Right lobe of liver (tissue), 6 donors: ENCODE results near the gene EEFSEC. TPM values are rescaled to one million over a fixed set of nuclear protein-coding genes. Genes with fewer than 3 reads are reported as not detected.

Source experiments
- ATAC-seq, 4 donors: fragments of 200-7000 bp; cut with Tn5 transposase; one replicate each; pipeline ENCODE4 v1.9.1; 2020; ENCODE audit warnings: mild to moderate bottlenecking in 4 of 4, moderate library complexity in 4 of 4
- DNase-seq, 3 donors: peaks; one replicate each; pipeline ENCODE4 v3.0.0-alpha.2; 2020
- H3K27ac ChIP-seq, 3 donors: fragments of 200-600 bp; one replicate each; pipeline ENCODE4 v1.8.0; 2022
- H3K27me3 ChIP-seq, 2 donors: fragments of 200-600 bp; one replicate each; pipeline ENCODE4 v1.8.0; 2022
- H3K36me3 ChIP-seq, 4 donors: fragments of 200-600 bp; sonication (generic) in 1 of 4; one replicate each; pipeline versions ENCODE4 v1.5.1 to v1.8.0; 2017 to 2022; ENCODE audit warnings: control low read depth in 1 of 4
- H3K4me1 ChIP-seq, 4 donors: fragments of 200-600 bp; sonication (generic) in 1 of 4; one replicate each; pipeline versions ENCODE4 v1.5.1 to v1.8.0; 2017 to 2022; ENCODE audit warnings: control low read depth in 1 of 4
- H3K4me3 ChIP-seq, 3 donors: fragments of 200-600 bp; one replicate each; pipeline ENCODE4 v1.8.0; 2022
- H3K9me3 ChIP-seq, 4 donors: fragments of 200-600 bp; sonication (generic) in 1 of 4; one replicate each; pipeline versions ENCODE4 v1.5.1 to v1.8.0; 2017 to 2022; ENCODE audit warnings: control low read depth in 1 of 4
- POLR2A ChIP-seq: fragments of 450-650 bp; IDR thresholded peaks from one replicate; pipeline ENCODE4 v1.6.1; 2017; ENCODE audit warnings: antibody characterized with exemption, mild to moderate bottlenecking
- WGBS: methylation state at CpG from one replicate; pipeline ENCODE4 v1.1.6; 2018; ENCODE audit warnings: low coverage, low lambda C conversion rate; ENCODE audit not compliant: insufficient coverage; ENCODE audit errors: missing lambda C conversion rate; 5-methylcytosine and 5-hydroxymethylcytosine counted together
- intact Hi-C, 2 donors: fragments of 100-400 bp; cut with DNase I; formaldehyde crosslinking; loops; one replicate each; pipeline versions ENCODE4 v1.11.2 to v1.14.1; 2022
- total RNA-seq, 6 experiments: library from RNA; depleted of rRNA in 2 of 6; stranded (reverse); fragments of >200 nt in 2 of 6; fragmentation: NEBNext Ultra II Directional in 3 of 6; extraction: Animal tissue kit (Norgen Biotek cat#: 25700) in 3 of 6; gene quantifications; one replicate each; pipeline versions ENCODE4 v1.1.0 to v1.2.4, GENCODE V29; 2016 to 2023
- TF ChIP-seq, protein P1 (sequence below), 4 donors: fragments of 200-600 bp in 3 of 4; fragments of 450-650 bp in 1 of 4; IDR thresholded peaks; one replicate each; pipeline versions ENCODE4 v1.5.1 to v1.8.0; 2016 to 2022; ENCODE audit warnings: antibody characterized with exemption in 4 of 4, mild to moderate bottlenecking in 2 of 4
- donor health status: DM: no; HTN: yes; CAD: no.
- donor health status: DM: no; HTN: no; CAD: no.
- donor health status: DM: no; HTN: no; CAD: no.
- donor health status: DM: no; HTN: yes; CAD: no.
- donor health status: DM: no; HTN: yes; CAD: no.

Gene EEFSEC
- total RNA-seq, 6 experiments from 2014 or later, result 10.1 to 24.0 (median 13.4) TPM

DNA sequence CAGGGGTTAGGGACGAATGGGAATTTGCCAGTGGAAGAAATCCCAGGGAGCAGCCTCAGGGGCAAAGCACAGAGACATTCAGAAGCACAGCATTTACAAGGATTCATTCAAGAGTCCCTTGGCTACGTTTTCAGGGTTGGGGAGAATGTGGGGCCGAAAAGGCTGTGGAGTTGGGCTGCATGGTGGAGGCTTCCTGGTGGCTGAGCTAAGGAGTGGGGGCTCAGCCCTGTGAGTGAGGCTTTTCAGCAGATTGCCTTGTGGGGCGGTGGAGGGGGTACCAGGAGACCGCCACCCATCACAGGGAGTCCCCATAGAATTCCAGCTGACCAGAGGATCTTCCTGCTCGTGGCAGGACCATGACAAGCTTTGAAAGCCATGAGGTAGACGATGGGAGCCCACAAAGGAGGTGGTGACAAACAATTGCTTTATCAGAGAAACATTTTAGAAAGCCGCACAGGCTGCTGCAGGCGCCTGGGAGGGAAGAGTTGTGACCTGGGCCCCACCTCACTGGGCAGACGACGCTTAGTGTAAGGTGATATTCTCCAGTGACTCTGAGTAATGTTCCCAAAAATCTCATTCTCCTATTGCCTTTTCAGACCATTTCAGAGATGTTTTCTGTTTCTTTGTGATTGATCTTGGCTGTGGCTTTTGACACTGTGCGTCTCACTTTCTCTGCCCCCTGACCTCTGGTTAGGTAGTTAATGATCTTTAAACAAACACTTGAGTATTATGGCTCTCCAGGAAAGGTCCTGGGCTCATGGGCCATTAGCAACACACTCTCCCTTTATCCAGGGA is 185.5 kb downstream of the EEFSEC start:
- ATAC-seq (no peak), DNase-seq (no peak)
- intact Hi-C loops, result no loop called here
- Histone ChIP-seq H3K27me3 (no peaks in the 10 kb centered on the region), H3K9me3 (no peaks in the 10 kb centered on the region), H3K4me3 (no peak overlapping the region), H3K4me1 (no peaks in the 10 kb centered on the region), H3K27ac (no peak overlapping the region), H3K36me3 (peaks cover 0 to 12% (median 3%) of the 10 kb centered on the region in 4 donors)
- TF ChIP-seq, protein P1, sequence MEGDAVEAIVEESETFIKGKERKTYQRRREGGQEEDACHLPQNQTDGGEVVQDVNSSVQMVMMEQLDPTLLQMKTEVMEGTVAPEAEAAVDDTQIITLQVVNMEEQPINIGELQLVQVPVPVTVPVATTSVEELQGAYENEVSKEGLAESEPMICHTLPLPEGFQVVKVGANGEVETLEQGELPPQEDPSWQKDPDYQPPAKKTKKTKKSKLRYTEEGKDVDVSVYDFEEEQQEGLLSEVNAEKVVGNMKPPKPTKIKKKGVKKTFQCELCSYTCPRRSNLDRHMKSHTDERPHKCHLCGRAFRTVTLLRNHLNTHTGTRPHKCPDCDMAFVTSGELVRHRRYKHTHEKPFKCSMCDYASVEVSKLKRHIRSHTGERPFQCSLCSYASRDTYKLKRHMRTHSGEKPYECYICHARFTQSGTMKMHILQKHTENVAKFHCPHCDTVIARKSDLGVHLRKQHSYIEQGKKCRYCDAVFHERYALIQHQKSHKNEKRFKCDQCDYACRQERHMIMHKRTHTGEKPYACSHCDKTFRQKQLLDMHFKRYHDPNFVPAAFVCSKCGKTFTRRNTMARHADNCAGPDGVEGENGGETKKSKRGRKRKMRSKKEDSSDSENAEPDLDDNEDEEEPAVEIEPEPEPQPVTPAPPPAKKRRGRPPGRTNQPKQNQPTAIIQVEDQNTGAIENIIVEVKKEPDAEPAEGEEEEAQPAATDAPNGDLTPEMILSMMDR (IDR thresholded peaks at IDR 0.05), result no peak
- no peak for TF ChIP-seq POLR2A
- WGBS, result 89% methylated on average over 9 of the region's 12 CpGs

DNA sequence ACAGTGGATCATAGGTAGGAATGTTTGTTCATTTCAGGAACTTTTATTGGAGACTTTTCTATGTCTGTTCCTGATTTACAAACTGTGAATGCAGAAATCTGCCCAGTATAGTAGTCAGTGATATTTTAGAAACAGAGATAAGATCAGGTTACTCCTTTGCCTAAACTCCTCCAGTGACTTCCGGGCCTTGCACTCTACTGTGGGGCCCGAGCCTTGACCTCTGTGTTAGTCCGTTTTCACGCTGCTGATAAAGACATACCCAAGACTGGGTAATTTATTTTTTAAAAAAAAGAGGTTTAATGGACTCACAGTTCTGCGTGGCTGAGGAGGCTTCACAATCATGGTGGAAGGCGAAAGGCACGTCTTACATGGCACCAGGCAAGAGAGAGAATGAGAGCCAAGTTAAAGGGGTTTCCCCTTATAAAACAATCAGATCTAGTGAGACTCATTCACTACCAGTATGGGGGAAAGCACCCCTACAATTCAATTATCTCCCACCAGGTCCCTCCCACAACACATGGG is 186.3 kb downstream of the EEFSEC start:
- Histone ChIP-seq H3K9me3 (no peaks in the 10 kb centered on the region), H3K36me3 (peaks cover 0 to 12% (median 3%) of the 10 kb centered on the region in 4 donors), H3K4me1 (no peaks in the 10 kb centered on the region), H3K27ac (no peak overlapping the region), H3K27me3 (no peaks in the 10 kb centered on the region), H3K4me3 (no peak overlapping the region)
- WGBS, result 82% methylated on average over 5 of the region's 7 CpGs
- no peak for ATAC-seq
- no peak for DNase-seq
- intact Hi-C loops, result no loop called here
- TF ChIP-seq, protein P1 (IDR thresholded peaks at IDR 0.05), result no peak
- TF ChIP-seq POLR2A, result no peak

DNA sequence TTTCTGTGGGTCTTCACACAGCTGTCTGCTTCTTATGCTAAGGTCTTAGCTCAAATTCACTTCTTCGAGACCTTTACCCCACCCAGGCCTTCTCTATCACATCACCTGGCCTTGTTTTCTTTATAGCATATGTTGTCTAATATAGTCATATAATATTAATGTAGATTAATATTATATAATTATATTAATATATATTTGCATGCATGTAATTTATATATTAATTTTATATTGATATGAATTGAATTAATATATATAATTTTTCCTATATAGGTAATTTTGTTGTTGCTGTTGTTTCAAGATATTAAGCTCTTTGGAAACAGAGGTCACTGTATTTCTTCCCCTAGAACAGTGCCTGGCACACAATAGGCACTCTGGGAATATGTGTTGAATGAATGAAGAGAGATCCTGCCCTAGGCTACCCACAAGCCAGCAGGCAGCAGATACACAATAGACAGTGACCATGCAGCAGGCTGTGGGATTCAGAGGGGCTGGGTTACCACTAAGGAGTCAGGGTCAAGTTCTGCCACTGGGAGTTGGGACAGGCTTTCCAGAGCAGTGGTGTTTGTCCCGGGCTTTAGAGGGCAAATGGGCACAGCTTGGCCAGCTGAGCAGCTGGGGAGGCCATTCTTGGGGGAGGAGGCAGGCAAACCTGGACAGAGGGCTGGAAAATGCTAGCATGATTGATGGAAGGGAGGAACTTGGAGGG is 187.1 kb downstream of the EEFSEC start:
- intact Hi-C loops, result no loop called here
- peaks cover 0 to 12% (median 3%) of the 10 kb centered on the region in 4 donors for H3K36me3 ChIP-seq
- 100% methylated on average over 1 of the region's 2 CpGs for WGBS

DNA sequence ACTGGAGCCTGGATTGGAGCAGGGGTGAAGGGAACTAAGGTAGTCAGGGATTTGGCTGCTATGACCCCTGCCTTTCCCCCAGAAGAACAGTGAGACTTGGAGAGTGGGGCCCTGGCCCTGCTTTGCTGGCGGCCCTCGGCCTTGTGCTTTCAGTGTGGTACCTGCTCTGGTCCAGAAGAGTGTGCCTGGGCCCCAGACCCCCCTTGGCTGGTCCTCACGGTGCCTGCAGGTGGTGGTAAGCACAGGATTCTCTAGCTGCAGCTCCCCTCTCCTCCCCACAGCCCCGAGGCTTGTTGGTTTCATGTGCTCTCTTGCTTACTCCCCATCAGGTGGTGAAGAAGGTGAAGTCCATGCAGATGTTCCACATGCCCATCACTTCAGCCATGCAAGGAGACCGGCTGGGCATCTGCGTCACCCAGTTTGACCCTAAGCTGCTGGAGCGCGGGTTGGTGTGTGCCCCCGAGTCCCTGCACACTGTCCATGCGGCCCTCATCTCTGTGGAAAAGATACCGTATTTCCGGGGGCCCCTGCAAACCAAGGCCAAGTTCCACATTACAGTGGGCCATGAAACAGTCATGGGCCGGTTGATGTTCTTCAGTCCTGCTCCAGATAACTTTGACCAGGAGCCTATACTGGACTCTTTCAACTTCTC is 187.7 kb downstream of the EEFSEC start:
- no peak for TF ChIP-seq POLR2A
- TF ChIP-seq, protein P1 (IDR thresholded peaks at IDR 0.05), result no peak
- no peaks in the 10 kb centered on the region for H3K27me3 ChIP-seq
- DNase-seq, result peak in 2 of 3 donors; percentile 11 to 45
- peaks cover 0 to 12% (median 3%) of the 10 kb centered on the region in 4 donors for H3K36me3 ChIP-seq
- no peak for ATAC-seq
- 95% methylated on average over 8 of the region's 13 CpGs for WGBS
- intact Hi-C loops, result no loop called here
- no peak overlapping the region for H3K4me3 ChIP-seq
- no peak overlapping the region for H3K27ac ChIP-seq
- no peaks in the 10 kb centered on the region for H3K4me1 ChIP-seq
- no peaks in the 10 kb centered on the region for H3K9me3 ChIP-seq

More for the DNA sequence above, 187.1 kb downstream of the EEFSEC start:
- no peaks in the 10 kb centered on the region for H3K27me3 ChIP-seq
- no peak overlapping the region for H3K27ac ChIP-seq
- peak in 1 of 3 donors; percentile 32 for DNase-seq
- H3K4me1 ChIP-seq, result no peaks in the 10 kb centered on the region
- ATAC-seq, result no peak
- no peak overlapping the region for H3K4me3 ChIP-seq
- no peaks in the 10 kb centered on the region for H3K9me3 ChIP-seq
- TF ChIP-seq, protein P1 (IDR thresholded peaks at IDR 0.05), result no peak
- no peak for TF ChIP-seq POLR2A
